Fibroblast of lung (primary cell): ENCODE data around the gene TMC6. TPM values are rescaled to one million over a fixed set of nuclear protein-coding genes. Genes with fewer than 3 reads are reported as not detected.

Experiments
- DNase-seq, 2 donors: peaks; one replicate each; pipeline versions ENCODE4 v3.0.0 to v3.0.0-alpha.2; 2010; ENCODE audit warnings: low read depth in 2 of 2
- H2AFZ ChIP-seq: 2 replicates; pipeline ENCODE4 v1.5.1; 2012; ENCODE audit warnings: low read length, control low read depth, inconsistent platforms
- H3K27ac ChIP-seq: 2 replicates; pipeline ENCODE4 v1.5.1; 2011; ENCODE audit warnings: low read length, control low read depth; ENCODE audit not compliant: insufficient read depth
- H3K27me3 ChIP-seq: 2 replicates; pipeline ENCODE4 v1.5.1; 2011; ENCODE audit warnings: mild to moderate bottlenecking, low read length; ENCODE audit not compliant: control insufficient read depth, insufficient read depth
- H3K36me3 ChIP-seq: 2 replicates; pipeline ENCODE4 v1.5.1; 2011; ENCODE audit warnings: low read length; ENCODE audit not compliant: control insufficient read depth, insufficient read depth
- H3K4me1 ChIP-seq: 2 replicates; pipeline ENCODE4 v1.5.1; 2011; ENCODE audit warnings: low read length; ENCODE audit not compliant: control insufficient read depth, insufficient read depth; ENCODE audit errors: extremely low read depth
- H3K4me2 ChIP-seq: 2 replicates; pipeline ENCODE4 v1.5.1; 2011; ENCODE audit warnings: low read length, control low read depth; ENCODE audit not compliant: insufficient read depth; ENCODE audit errors: extremely low read depth
- H3K4me3 ChIP-seq, 4 experiments: fragments of 200-600 bp in 1 of 4; sonication (generic) in 1 of 4; replicated peaks in 1 of 4; 2 replicates each; pipeline ENCODE4 v1.5.1; 2011 to 2016; ENCODE audit warnings: low read length in 4 of 4, low read depth in 3 of 4, mild to moderate bottlenecking in 3 of 4, control low read depth in 2 of 4, inconsistent platforms in 1 of 4, mixed read lengths in 1 of 4; ENCODE audit not compliant: insufficient read depth in 1 of 4; ENCODE audit errors: control extremely low read depth in 1 of 4
- H3K79me2 ChIP-seq: 2 replicates; pipeline ENCODE4 v1.5.1; 2012; ENCODE audit warnings: mild to moderate bottlenecking, low read length, inconsistent platforms; ENCODE audit not compliant: control insufficient read depth, insufficient read depth
- H3K9ac ChIP-seq: 2 replicates; pipeline ENCODE4 v1.5.1; 2011; ENCODE audit warnings: mild to moderate bottlenecking, low read length, control low read depth; ENCODE audit not compliant: insufficient read depth
- H3K9me3 ChIP-seq: 2 replicates; pipeline ENCODE4 v1.5.1; 2012; ENCODE audit warnings: low read depth, low read length; ENCODE audit not compliant: control insufficient read depth, insufficient read depth
- H4K20me1 ChIP-seq: 2 replicates; pipeline ENCODE4 v1.5.1; 2011; ENCODE audit warnings: low read length; ENCODE audit not compliant: control insufficient read depth, insufficient read depth; ENCODE audit errors: extremely low read depth
- EZH2 ChIP-seq: IDR thresholded peaks from 2 replicates; pipeline ENCODE4 v1.5.1; 2012; ENCODE audit warnings: low read length, control low read depth, mild to moderate bottlenecking; ENCODE audit errors: missing control alignments
- polyA plus RNA-seq, 2 donors: library from polyadenylated mRNA; depleted of rRNA in 1 of 2; stranded (reverse) in 1 of 2; unstranded in 1 of 2; fragments of >200 nt; gene quantifications; 2 replicates each; pipeline ENCODE4 v1.2.1, GENCODE V29; 2011 to 2012; ENCODE audit warnings: missing spikeins in 1 of 2
- total RNA-seq: library from RNA; depleted of rRNA; stranded (reverse); fragments of >200 nt; gene quantifications from 2 replicates; pipeline ENCODE4 v1.2.1, GENCODE V29; 2014
- TF ChIP-seq, protein P1 (sequence below), 2 donors: IDR thresholded peaks in 1 of 2; conservative IDR thresholded peaks in 1 of 2; 1 replicate in 1 of 2; 2 replicates in 1 of 2; pipeline ENCODE4 v1.5.1; 2011 to 2012; ENCODE audit warnings: low read length in 2 of 2, control low read depth in 1 of 2, inconsistent platforms in 1 of 2, low read depth in 1 of 2, mild to moderate bottlenecking in 1 of 2

Gene TMC6
- total and polyA plus RNA-seq, 2 donors (not counting 1 experiment from before 2014, with no cell fraction given), result 0.17 to 1.3 TPM

DNA sequence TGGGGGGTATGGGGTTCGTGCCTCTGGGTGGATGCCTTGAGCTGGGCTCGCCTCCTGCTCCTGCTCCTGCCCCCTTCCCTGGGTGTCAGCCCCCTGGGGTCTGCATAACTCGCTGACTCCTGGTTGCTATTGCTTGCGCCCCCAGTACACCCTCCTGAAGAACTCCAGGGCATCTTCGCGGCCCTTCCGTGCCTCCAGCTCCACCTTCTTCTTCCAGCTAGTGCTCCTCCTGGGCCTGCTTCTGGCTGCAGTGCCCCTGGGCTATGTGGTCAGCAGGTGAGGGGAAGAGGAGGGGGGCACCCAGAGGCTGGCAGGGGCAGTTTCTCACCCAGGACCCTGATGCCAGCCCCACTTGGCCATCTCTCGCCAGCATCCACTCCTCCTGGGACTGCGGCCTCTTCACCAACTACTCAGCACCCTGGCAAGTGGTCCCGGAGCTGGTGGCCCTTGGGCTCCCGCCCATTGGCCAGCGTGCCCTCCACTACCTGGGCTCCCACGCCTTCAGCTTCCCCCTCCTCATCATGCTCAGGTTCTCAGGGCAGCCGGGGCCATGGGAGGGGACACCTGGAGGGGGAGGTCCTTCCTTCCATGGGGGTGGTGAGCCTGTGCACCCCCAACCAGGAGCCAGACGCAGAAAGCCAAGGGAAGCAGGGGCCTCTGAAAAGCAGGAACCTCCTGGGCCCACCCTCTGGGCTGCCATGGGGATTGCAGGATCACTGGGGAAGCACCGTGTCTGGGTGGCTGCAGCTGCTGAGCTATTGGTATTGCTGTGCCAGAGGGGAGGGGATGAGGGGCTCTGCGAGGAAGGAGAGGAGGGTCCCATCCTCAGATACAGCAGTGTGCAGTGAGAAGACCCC is 9.9 kb upstream of the TMC6 start:
- H3K36me3 ChIP-seq, result no peaks in the 10 kb centered on the region
- no peak overlapping the region for H2AFZ ChIP-seq
- no peaks in the 10 kb centered on the region for H4K20me1 ChIP-seq
- H3K27ac ChIP-seq, result no peak overlapping the region
- DNase-seq, result no peak
- H3K4me3 ChIP-seq, result no peak overlapping the region
- no peak for TF ChIP-seq EZH2
- TF ChIP-seq, protein P1, sequence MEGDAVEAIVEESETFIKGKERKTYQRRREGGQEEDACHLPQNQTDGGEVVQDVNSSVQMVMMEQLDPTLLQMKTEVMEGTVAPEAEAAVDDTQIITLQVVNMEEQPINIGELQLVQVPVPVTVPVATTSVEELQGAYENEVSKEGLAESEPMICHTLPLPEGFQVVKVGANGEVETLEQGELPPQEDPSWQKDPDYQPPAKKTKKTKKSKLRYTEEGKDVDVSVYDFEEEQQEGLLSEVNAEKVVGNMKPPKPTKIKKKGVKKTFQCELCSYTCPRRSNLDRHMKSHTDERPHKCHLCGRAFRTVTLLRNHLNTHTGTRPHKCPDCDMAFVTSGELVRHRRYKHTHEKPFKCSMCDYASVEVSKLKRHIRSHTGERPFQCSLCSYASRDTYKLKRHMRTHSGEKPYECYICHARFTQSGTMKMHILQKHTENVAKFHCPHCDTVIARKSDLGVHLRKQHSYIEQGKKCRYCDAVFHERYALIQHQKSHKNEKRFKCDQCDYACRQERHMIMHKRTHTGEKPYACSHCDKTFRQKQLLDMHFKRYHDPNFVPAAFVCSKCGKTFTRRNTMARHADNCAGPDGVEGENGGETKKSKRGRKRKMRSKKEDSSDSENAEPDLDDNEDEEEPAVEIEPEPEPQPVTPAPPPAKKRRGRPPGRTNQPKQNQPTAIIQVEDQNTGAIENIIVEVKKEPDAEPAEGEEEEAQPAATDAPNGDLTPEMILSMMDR (conservative IDR thresholded peaks at IDR 0.05 in 1 of 2, IDR thresholded peaks at IDR 0.05 in 1 of 2; ENCODE audit: low read depth in 1 of 2, low read length in 2 of 2), result no peak
- no peak overlapping the region for H3K4me2 ChIP-seq
- H3K9ac ChIP-seq, result no peak overlapping the region
- H3K4me1 ChIP-seq, result peaks cover 5% of the 10 kb centered on the region
- H3K9me3 ChIP-seq, result no peaks in the 10 kb centered on the region
- H3K79me2 ChIP-seq, result no peaks in the 10 kb centered on the region
- H3K27me3 ChIP-seq, result no peaks in the 10 kb centered on the region

DNA sequence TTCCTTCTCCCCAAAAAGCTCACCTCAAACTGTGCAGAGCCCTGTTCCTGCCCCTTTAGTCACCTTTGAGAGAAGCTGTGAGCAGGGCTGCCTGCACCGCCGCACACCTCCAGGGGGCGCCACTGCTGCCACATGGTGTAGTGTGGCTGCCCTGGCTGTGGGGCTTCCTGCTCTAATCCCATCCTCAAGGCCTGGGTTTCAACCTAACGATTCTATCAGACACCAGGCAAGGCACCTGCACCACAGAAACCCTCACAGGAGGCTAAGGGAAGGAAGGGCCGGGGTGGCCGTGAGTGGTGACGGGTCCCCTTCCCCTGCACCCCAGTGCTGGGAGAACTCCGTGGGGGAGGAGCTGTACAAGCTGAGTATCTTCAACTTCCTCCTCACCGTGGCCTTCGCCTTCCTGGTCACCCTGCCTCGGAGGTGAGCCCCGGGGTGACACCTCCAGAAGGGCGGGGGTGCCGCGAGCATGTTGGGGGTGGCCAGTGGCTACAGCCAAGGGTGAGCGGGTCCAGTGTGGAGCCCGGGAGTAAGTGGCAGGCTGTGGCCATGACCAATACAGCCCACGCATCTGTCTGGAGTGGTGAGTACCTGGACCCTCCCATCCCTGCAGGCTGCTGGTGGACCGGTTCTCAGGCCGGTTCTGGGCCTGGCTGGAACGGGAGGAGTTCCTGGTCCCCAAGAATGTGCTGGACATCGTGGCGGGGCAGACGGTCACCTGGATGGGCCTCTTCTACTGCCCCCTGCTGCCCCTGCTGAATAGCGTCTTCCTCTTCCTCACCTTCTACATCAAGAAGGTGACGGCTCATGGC is 9.0 kb upstream of the TMC6 start:
- H3K4me3 ChIP-seq, result no peak overlapping the region
- no peaks in the 10 kb centered on the region for H3K9me3 ChIP-seq
- no peaks in the 10 kb centered on the region for H3K79me2 ChIP-seq
- no peak overlapping the region for H3K4me2 ChIP-seq
- no peak overlapping the region for H3K27ac ChIP-seq
- no peak for TF ChIP-seq EZH2
- TF ChIP-seq, protein P1 (conservative IDR thresholded peaks at IDR 0.05 in 1 of 2, IDR thresholded peaks at IDR 0.05 in 1 of 2; ENCODE audit: low read depth in 1 of 2, low read length in 2 of 2), result peak; percentile 22 to 40
- no peaks in the 10 kb centered on the region for H4K20me1 ChIP-seq
- H2AFZ ChIP-seq, result no peak overlapping the region
- DNase-seq, result no peak
- H3K36me3 ChIP-seq, result no peaks in the 10 kb centered on the region
- no peaks in the 10 kb centered on the region for H3K27me3 ChIP-seq
- H3K4me1 ChIP-seq, result peaks cover 5% of the 10 kb centered on the region
- no peak overlapping the region for H3K9ac ChIP-seq

DNA sequence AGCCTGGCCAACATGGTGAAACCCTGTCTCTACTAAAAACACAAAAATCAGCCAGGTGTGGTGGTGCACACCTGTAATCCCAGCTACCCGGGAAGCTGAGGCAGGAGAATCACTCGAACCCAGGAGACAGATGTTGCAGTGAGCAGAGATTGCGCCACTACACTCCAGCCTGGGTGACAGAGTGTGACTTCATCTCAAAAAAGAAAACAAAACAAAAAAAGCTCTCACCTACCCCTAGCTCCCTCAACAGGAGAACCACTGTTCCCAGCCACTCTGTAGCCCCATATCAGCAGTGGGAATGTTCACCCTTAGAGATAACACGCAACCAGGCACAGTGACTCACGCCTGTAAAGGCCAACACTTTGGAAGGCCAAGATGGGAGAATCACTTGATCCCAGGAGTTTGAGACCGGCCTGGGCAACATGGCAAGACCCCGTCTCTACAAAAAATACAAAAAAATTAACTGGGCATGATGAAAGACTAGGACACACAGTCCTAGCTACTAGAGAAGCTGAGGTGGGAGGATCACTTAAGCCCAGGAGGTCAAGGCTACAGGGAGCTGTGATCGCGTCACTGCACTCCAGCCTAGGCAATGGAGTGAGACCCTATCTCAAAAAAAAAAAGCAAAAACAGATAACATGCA is 7.4 kb upstream of the TMC6 start:
- Histone ChIP-seq H3K9ac (no peak overlapping the region), H3K4me2 (no peak overlapping the region), H3K4me1 (no peaks in the 10 kb centered on the region), H3K27ac (no peak overlapping the region), H3K36me3 (no peaks in the 10 kb centered on the region), H2AFZ (no peak overlapping the region), H3K79me2 (no peaks in the 10 kb centered on the region), H3K9me3 (no peaks in the 10 kb centered on the region), H3K27me3 (peaks cover 5% of the 10 kb centered on the region), H4K20me1 (no peaks in the 10 kb centered on the region), H3K4me3 (no peak overlapping the region)
- TF ChIP-seq, protein P1 (conservative IDR thresholded peaks at IDR 0.05 in 1 of 2, IDR thresholded peaks at IDR 0.05 in 1 of 2; ENCODE audit: low read depth in 1 of 2, low read length in 2 of 2), result no peak
- TF ChIP-seq EZH2, result no peak
- no peak for DNase-seq
